WTC11 (cell line): Measurements from ENCODE around the gene TDP1. TPM values are rescaled to one million over a fixed set of nuclear protein-coding genes. Genes with fewer than 3 reads are reported as not detected.

Experiments used
- ATAC-seq: fragments of 200-7000 bp; cut with Tn5 transposase; 2 replicates; pipeline ENCODE4 v1.10.0; 2021; ENCODE audit warnings: mild to moderate bottlenecking, moderate library complexity
- CTCF ChIA-PET: fragments of 300-600 bp; sonication (Branson Sonifier 250); formaldehyde crosslinking; loops from one replicate; lab custom pipeline; 2021; ENCODE audit warnings: antibody characterized with exemption; lab: Charles Lee
- POLR2A ChIA-PET: fragments of 350-600 bp; sonication (Branson Sonifier 250); formaldehyde crosslinking; loops from one replicate; lab custom pipeline; 2021; ENCODE audit warnings: antibody characterized with exemption; lab: Charles Lee
- DNase-seq: peaks from one replicate; pipeline ENCODE4 v3.0.0; 2021; ENCODE audit warnings: low spot score
- H3K27ac Mint-ChIP-seq: 2 replicates; pipeline ENCODE4 v1.8.0; 2021; ENCODE audit warnings: mixed read lengths
- H3K27me3 Mint-ChIP-seq: 2 replicates; pipeline ENCODE4 v1.8.0; 2021; ENCODE audit warnings: low read depth, mild to moderate bottlenecking, moderate library complexity, mixed read lengths
- H3K36me3 Mint-ChIP-seq: 2 replicates; pipeline ENCODE4 v1.8.0; 2021; ENCODE audit warnings: mixed read lengths
- H3K4me1 Mint-ChIP-seq: 2 replicates; pipeline ENCODE4 v1.8.0; 2022; ENCODE audit warnings: mixed read lengths
- H3K4me3 Mint-ChIP-seq: 2 replicates; pipeline ENCODE4 v1.8.0; 2021; ENCODE audit warnings: mild to moderate bottlenecking, moderate library complexity, mixed read lengths
- H3K9me3 Mint-ChIP-seq: 2 replicates; pipeline ENCODE4 v1.8.0; 2021; ENCODE audit warnings: mixed read lengths
- ATF1 ChIP-seq: sonication (generic); formaldehyde crosslinking; IDR thresholded peaks from 2 replicates; pipeline ENCODE4 v1.8.1; 2023; ENCODE audit warnings: mild to moderate bottlenecking, moderate library complexity, missing genetic modification reagents
- CREB1 ChIP-seq: sonication (generic); formaldehyde crosslinking; IDR thresholded peaks from 2 replicates; pipeline ENCODE4 v1.8.0; 2023; ENCODE audit warnings: mild to moderate bottlenecking, missing genetic modification reagents
- ELF4 ChIP-seq: sonication (generic); formaldehyde crosslinking; IDR thresholded peaks from 2 replicates; pipeline ENCODE4 v1.8.1; 2022; ENCODE audit warnings: low read depth, mild to moderate bottlenecking, moderate library complexity, missing genetic modification reagents
- FOXP1 ChIP-seq: sonication (generic); formaldehyde crosslinking; IDR thresholded peaks from 2 replicates; pipeline ENCODE4 v1.8.0; 2022; ENCODE audit warnings: missing genetic modification reagents, mild to moderate bottlenecking, moderate library complexity, borderline replicate concordance
- IRF2 ChIP-seq: sonication (generic); formaldehyde crosslinking; IDR thresholded peaks from 2 replicates; pipeline ENCODE4 v1.8.0; 2022; ENCODE audit warnings: low read depth, missing genetic modification reagents, borderline replicate concordance
- MXD4 ChIP-seq: fragments of 250-450 bp; sonication (Bioruptor Pico); IDR thresholded peaks from 2 replicates; pipeline ENCODE4 v1.8.0; 2021; ENCODE audit warnings: mild to moderate bottlenecking, moderate library complexity, borderline replicate concordance
- NFYB ChIP-seq: sonication (generic); formaldehyde crosslinking; conservative IDR thresholded peaks from 2 replicates; pipeline ENCODE4 v1.8.0; 2022; ENCODE audit warnings: low read depth, missing genetic modification reagents
- TCF7 ChIP-seq: sonication (generic); formaldehyde crosslinking; IDR thresholded peaks from 2 replicates; pipeline ENCODE4 v1.8.0; 2022; ENCODE audit warnings: mild to moderate bottlenecking, low read depth, missing genetic modification reagents, moderate library complexity
- ZBTB21 ChIP-seq: sonication (generic); formaldehyde crosslinking; IDR thresholded peaks from 2 replicates; pipeline ENCODE4 v1.8.1; 2023; ENCODE audit warnings: mild to moderate bottlenecking, missing genetic modification reagents, borderline replicate concordance
- ZNF232 ChIP-seq: sonication (generic); formaldehyde crosslinking; IDR thresholded peaks from 2 replicates; pipeline ENCODE4 v1.8.0; 2022; ENCODE audit warnings: mild to moderate bottlenecking, missing genetic modification reagents
- ZNF263 ChIP-seq: sonication (generic); formaldehyde crosslinking; IDR thresholded peaks from 2 replicates; pipeline ENCODE4 v1.8.1; 2022; ENCODE audit warnings: low read depth, mild to moderate bottlenecking, moderate library complexity, missing genetic modification reagents
- ZNF423 ChIP-seq: fragments of 250-450 bp; sonication (Bioruptor Pico); IDR thresholded peaks from 2 replicates; pipeline ENCODE4 v2.1.2; 2022; ENCODE audit warnings: mild to moderate bottlenecking, moderate library complexity
- total RNA-seq: library from RNA; stranded (reverse); gene quantifications from 3 replicates; pipeline ENCODE4 v1.2.3, GENCODE V29; 2021
- TF ChIP-seq, protein P1 (sequence below): sonication (generic); formaldehyde crosslinking; IDR thresholded peaks from 2 replicates; pipeline ENCODE4 v1.8.0; 2023; ENCODE audit warnings: missing genetic modification reagents, mild to moderate bottlenecking, borderline replicate concordance
- TF ChIP-seq, protein P2 (sequence below): fragments of 250-450 bp; sonication (Bioruptor Pico); IDR thresholded peaks from 2 replicates; pipeline ENCODE4 v1.9.0; 2021; ENCODE audit warnings: mild to moderate bottlenecking
- TF ChIP-seq, protein P3 (sequence below): sonication (generic); formaldehyde crosslinking; conservative IDR thresholded peaks from 2 replicates; pipeline ENCODE4 v1.8.1; 2022; ENCODE audit warnings: mild to moderate bottlenecking, missing genetic modification reagents
- TF ChIP-seq, protein P4 (sequence below): sonication (generic); formaldehyde crosslinking; IDR thresholded peaks from 2 replicates; pipeline ENCODE4 v1.8.0; 2022; ENCODE audit warnings: missing genetic modification reagents
- TF ChIP-seq, protein P5 (sequence below): fragments of 250-450 bp; sonication (Bioruptor Pico); IDR thresholded peaks from 2 replicates; pipeline ENCODE4 v1.8.0; 2021; ENCODE audit warnings: mild to moderate bottlenecking
- TF ChIP-seq, protein P6 (sequence below): sonication (generic); formaldehyde crosslinking; IDR thresholded peaks from 2 replicates; pipeline ENCODE4 v1.8.0; 2022; ENCODE audit warnings: mild to moderate bottlenecking, missing genetic modification reagents
- TF ChIP-seq, protein P7 (sequence below): fragments of 250-450 bp; sonication (Bioruptor Pico); IDR thresholded peaks from 2 replicates; pipeline ENCODE4 v1.9.0; 2021; ENCODE audit warnings: mild to moderate bottlenecking, borderline replicate concordance

The TDP1 gene
- total RNA-seq, 1 experiment from 2014 or later: 59.8 TPM

DNA sequence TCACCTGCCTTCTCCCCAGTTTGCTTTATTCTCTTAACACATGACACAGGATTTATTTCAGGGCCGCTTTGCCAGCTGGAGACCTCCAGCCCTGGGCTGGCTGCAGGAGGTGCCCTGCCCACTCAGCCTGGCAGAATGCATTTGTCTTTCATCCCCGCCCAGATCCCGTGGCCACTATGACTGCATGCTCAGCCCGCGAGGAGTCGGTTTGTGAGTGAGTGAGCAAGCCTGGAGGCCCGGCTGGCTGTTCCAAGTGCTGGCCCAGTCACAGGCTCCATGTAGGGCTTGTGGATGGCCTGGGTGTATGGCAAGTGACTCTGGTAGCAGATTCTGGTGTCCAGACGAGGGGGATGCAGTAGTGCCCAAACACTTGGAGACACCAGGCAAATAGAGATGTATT lies 2.1 kb downstream of the TDP1 start (continued):
- TF ChIP-seq, protein P1, sequence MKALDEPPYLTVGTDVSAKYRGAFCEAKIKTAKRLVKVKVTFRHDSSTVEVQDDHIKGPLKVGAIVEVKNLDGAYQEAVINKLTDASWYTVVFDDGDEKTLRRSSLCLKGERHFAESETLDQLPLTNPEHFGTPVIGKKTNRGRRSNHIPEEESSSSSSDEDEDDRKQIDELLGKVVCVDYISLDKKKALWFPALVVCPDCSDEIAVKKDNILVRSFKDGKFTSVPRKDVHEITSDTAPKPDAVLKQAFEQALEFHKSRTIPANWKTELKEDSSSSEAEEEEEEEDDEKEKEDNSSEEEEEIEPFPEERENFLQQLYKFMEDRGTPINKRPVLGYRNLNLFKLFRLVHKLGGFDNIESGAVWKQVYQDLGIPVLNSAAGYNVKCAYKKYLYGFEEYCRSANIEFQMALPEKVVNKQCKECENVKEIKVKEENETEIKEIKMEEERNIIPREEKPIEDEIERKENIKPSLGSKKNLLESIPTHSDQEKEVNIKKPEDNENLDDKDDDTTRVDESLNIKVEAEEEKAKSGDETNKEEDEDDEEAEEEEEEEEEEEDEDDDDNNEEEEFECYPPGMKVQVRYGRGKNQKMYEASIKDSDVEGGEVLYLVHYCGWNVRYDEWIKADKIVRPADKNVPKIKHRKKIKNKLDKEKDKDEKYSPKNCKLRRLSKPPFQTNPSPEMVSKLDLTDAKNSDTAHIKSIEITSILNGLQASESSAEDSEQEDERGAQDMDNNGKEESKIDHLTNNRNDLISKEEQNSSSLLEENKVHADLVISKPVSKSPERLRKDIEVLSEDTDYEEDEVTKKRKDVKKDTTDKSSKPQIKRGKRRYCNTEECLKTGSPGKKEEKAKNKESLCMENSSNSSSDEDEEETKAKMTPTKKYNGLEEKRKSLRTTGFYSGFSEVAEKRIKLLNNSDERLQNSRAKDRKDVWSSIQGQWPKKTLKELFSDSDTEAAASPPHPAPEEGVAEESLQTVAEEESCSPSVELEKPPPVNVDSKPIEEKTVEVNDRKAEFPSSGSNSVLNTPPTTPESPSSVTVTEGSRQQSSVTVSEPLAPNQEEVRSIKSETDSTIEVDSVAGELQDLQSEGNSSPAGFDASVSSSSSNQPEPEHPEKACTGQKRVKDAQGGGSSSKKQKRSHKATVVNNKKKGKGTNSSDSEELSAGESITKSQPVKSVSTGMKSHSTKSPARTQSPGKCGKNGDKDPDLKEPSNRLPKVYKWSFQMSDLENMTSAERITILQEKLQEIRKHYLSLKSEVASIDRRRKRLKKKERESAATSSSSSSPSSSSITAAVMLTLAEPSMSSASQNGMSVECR: no peak
- TF ChIP-seq, protein P2, sequence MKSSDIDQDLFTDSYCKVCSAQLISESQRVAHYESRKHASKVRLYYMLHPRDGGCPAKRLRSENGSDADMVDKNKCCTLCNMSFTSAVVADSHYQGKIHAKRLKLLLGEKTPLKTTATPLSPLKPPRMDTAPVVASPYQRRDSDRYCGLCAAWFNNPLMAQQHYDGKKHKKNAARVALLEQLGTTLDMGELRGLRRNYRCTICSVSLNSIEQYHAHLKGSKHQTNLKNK (CRISPR knock-in tag): no peak
- TF ChIP-seq MXD4 (CRISPR knock-in tag): no peak
- no peak for TF ChIP-seq NFYB (CRISPR knock-in tag)
- TF ChIP-seq, protein P3, sequence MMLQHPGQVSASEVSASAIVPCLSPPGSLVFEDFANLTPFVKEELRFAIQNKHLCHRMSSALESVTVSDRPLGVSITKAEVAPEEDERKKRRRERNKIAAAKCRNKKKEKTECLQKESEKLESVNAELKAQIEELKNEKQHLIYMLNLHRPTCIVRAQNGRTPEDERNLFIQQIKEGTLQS: no peak
- TF ChIP-seq ELF4 (CRISPR knock-in tag): no peak
- TF ChIP-seq, protein P4, sequence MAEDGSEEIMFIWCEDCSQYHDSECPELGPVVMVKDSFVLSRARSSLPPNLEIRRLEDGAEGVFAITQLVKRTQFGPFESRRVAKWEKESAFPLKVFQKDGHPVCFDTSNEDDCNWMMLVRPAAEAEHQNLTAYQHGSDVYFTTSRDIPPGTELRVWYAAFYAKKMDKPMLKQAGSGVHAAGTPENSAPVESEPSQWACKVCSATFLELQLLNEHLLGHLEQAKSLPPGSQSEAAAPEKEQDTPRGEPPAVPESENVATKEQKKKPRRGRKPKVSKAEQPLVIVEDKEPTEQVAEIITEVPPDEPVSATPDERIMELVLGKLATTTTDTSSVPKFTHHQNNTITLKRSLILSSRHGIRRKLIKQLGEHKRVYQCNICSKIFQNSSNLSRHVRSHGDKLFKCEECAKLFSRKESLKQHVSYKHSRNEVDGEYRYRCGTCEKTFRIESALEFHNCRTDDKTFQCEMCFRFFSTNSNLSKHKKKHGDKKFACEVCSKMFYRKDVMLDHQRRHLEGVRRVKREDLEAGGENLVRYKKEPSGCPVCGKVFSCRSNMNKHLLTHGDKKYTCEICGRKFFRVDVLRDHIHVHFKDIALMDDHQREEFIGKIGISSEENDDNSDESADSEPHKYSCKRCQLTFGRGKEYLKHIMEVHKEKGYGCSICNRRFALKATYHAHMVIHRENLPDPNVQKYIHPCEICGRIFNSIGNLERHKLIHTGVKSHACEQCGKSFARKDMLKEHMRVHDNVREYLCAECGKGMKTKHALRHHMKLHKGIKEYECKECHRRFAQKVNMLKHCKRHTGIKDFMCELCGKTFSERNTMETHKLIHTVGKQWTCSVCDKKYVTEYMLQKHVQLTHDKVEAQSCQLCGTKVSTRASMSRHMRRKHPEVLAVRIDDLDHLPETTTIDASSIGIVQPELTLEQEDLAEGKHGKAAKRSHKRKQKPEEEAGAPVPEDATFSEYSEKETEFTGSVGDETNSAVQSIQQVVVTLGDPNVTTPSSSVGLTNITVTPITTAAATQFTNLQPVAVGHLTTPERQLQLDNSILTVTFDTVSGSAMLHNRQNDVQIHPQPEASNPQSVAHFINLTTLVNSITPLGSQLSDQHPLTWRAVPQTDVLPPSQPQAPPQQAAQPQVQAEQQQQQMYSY (CRISPR knock-in tag): no peak
- no peak for TF ChIP-seq IRF2 (CRISPR knock-in tag)
- TF ChIP-seq CREB1 (CRISPR knock-in tag): no peak
- TF ChIP-seq ZNF423 (CRISPR knock-in tag): no peak
- no peak for TF ChIP-seq ZNF263 (CRISPR knock-in tag)
- no peak for TF ChIP-seq FOXP1 (CRISPR knock-in tag)
- TF ChIP-seq, protein P5, sequence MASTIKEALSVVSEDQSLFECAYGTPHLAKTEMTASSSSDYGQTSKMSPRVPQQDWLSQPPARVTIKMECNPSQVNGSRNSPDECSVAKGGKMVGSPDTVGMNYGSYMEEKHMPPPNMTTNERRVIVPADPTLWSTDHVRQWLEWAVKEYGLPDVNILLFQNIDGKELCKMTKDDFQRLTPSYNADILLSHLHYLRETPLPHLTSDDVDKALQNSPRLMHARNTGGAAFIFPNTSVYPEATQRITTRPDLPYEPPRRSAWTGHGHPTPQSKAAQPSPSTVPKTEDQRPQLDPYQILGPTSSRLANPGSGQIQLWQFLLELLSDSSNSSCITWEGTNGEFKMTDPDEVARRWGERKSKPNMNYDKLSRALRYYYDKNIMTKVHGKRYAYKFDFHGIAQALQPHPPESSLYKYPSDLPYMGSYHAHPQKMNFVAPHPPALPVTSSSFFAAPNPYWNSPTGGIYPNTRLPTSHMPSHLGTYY (CRISPR knock-in tag): no peak
- TF ChIP-seq, all 79 proteins: peak for 0

DNA sequence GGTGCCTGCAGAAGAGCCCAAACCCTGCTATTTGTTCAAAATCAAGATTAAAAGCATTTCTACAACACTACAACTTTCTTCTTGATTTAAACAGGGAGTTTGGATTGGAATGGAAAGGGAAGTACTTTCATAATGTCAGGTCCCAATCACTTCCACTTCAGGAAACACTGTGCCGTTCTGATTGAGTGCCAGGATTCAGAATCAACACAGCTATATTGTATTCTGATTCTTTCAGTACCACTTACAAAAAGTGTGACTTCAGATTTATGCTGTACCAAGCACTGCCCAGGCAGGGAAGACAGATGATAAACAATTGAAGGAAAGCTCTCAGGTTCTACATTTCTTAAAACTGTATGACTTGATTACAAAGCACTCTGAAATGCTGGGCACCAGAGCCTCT lies 3.2 kb downstream of the TDP1 start:
- POLR2A ChIA-PET: no interaction called here
- no peak for ATAC-seq
- Mint-ChIP-seq H3K27me3 (no peaks in the 10 kb centered on the region), H3K9me3 (no peaks in the 10 kb centered on the region), H3K27ac (no peak overlapping the region), H3K36me3 (peaks cover 12% of the 10 kb centered on the region), H3K4me1 (peaks cover 47% of the 10 kb centered on the region), H3K4me3 (no peak overlapping the region)
- CTCF ChIA-PET: interaction anchor here (2.5 to 2.8 kb wide), 2 partner anchors 14 to 20 kb away, joined by 11 to 13 read pairs; no protein-coding TSS in a partner anchor
- no peak for DNase-seq
- TF ChIP-seq, protein P6, sequence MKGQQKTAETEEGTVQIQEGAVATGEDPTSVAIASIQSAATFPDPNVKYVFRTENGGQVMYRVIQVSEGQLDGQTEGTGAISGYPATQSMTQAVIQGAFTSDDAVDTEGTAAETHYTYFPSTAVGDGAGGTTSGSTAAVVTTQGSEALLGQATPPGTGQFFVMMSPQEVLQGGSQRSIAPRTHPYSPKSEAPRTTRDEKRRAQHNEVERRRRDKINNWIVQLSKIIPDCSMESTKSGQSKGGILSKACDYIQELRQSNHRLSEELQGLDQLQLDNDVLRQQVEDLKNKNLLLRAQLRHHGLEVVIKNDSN (CRISPR knock-in tag): no peak
- TF ChIP-seq, protein P7, sequence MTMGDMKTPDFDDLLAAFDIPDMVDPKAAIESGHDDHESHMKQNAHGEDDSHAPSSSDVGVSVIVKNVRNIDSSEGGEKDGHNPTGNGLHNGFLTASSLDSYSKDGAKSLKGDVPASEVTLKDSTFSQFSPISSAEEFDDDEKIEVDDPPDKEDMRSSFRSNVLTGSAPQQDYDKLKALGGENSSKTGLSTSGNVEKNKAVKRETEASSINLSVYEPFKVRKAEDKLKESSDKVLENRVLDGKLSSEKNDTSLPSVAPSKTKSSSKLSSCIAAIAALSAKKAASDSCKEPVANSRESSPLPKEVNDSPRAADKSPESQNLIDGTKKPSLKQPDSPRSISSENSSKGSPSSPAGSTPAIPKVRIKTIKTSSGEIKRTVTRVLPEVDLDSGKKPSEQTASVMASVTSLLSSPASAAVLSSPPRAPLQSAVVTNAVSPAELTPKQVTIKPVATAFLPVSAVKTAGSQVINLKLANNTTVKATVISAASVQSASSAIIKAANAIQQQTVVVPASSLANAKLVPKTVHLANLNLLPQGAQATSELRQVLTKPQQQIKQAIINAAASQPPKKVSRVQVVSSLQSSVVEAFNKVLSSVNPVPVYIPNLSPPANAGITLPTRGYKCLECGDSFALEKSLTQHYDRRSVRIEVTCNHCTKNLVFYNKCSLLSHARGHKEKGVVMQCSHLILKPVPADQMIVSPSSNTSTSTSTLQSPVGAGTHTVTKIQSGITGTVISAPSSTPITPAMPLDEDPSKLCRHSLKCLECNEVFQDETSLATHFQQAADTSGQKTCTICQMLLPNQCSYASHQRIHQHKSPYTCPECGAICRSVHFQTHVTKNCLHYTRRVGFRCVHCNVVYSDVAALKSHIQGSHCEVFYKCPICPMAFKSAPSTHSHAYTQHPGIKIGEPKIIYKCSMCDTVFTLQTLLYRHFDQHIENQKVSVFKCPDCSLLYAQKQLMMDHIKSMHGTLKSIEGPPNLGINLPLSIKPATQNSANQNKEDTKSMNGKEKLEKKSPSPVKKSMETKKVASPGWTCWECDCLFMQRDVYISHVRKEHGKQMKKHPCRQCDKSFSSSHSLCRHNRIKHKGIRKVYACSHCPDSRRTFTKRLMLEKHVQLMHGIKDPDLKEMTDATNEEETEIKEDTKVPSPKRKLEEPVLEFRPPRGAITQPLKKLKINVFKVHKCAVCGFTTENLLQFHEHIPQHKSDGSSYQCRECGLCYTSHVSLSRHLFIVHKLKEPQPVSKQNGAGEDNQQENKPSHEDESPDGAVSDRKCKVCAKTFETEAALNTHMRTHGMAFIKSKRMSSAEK (CRISPR knock-in tag): no peak
- no peak for TF ChIP-seq ZNF232 (CRISPR knock-in tag)
- no peak for TF ChIP-seq ZBTB21
- no peak for TF ChIP-seq ZNF263 (CRISPR knock-in tag)
- no peak for TF ChIP-seq ZNF423 (CRISPR knock-in tag)
- TF ChIP-seq, protein P3: no peak
- no peak for TF ChIP-seq ATF1 (CRISPR knock-in tag)
- TF ChIP-seq FOXP1 (CRISPR knock-in tag): no peak
- no peak for TF ChIP-seq IRF2 (CRISPR knock-in tag)
- TF ChIP-seq TCF7 (CRISPR knock-in tag): no peak
